MM.1S (cell line): ENCODE results near the gene ZNRF3.
"Not testable (repeated sequence)": the region's sequence is repeated elsewhere in the genome, so short reads cannot be mapped to it uniquely, and the experiment has no call there.

Source experiments
- DNase-seq: peaks from one replicate; pipeline ENCODE4 v3.0.0-alpha.2; 2015
- H2AFZ ChIP-seq: fragments of 300-600 bp; sonication (generic); 2 replicates; pipeline ENCODE4 v1.6.0; 2016; ENCODE audit warnings: antibody characterized with exemption, low read length
- H3F3A ChIP-seq: fragments of 300-600 bp; sonication (generic); 2 replicates; pipeline ENCODE4 v1.6.1; 2016; ENCODE audit warnings: mild to moderate bottlenecking, antibody characterized with exemption, low read length, moderate library complexity, mixed read lengths; ENCODE audit not compliant: insufficient read depth
- H3K27ac ChIP-seq: fragments of 300-600 bp; sonication (generic); 2 replicates; pipeline ENCODE4 v1.5.1; 2016; ENCODE audit warnings: mild to moderate bottlenecking, low read length
- H3K27me3 ChIP-seq: fragments of 300-600 bp; sonication (generic); replicated peaks from 2 replicates; pipeline ENCODE4 v1.6.0; 2016; ENCODE audit warnings: low read length; ENCODE audit not compliant: insufficient read depth
- H3K36me3 ChIP-seq: fragments of 300-600 bp; sonication (generic); replicated peaks from 2 replicates; pipeline ENCODE4 v1.6.1; 2016; ENCODE audit warnings: mild to moderate bottlenecking, low read length, mixed read lengths; ENCODE audit not compliant: insufficient read depth
- H3K4me1 ChIP-seq: fragments of 300-600 bp; sonication (generic); 2 replicates; pipeline ENCODE4 v1.6.1; 2016; ENCODE audit warnings: low read length, mixed read lengths
- H3K4me2 ChIP-seq: fragments of 300-600 bp; sonication (generic); 2 replicates; pipeline ENCODE4 v1.6.0; 2016; ENCODE audit warnings: low read depth, low read length
- H3K4me3 ChIP-seq: fragments of 300-600 bp; sonication (generic); 2 replicates; pipeline ENCODE4 v1.5.1; 2016; ENCODE audit warnings: low read length, mixed read lengths
- H3K79me2 ChIP-seq: fragments of 300-600 bp; sonication (generic); 2 replicates; pipeline ENCODE4 v1.6.1; 2016; ENCODE audit warnings: mixed run types, low read length, mixed read lengths
- H3K9ac ChIP-seq: fragments of 300-600 bp; sonication (generic); 2 replicates; pipeline ENCODE4 v1.6.1; 2016; ENCODE audit warnings: low read length, mixed read lengths
- H3K9me2 ChIP-seq: fragments of 300-600 bp; sonication (generic); replicated peaks from 2 replicates; pipeline ENCODE4 v1.6.1; 2016; ENCODE audit warnings: mild to moderate bottlenecking, low read length, mixed read lengths; ENCODE audit not compliant: insufficient read depth
- H3K9me3 ChIP-seq: fragments of 300-600 bp; sonication (generic); replicated peaks from 2 replicates; pipeline ENCODE4 v1.6.1; 2016; ENCODE audit warnings: mild to moderate bottlenecking, low read length, mixed read lengths; ENCODE audit not compliant: insufficient read depth
- H4K20me1 ChIP-seq: fragments of 300-600 bp; sonication (generic); 2 replicates; pipeline ENCODE4 v1.6.1; 2016; ENCODE audit warnings: mild to moderate bottlenecking, low read length, moderate library complexity, mixed read lengths; ENCODE audit not compliant: insufficient read depth
- EZH2 ChIP-seq: fragments of 300-600 bp; sonication (generic); optimal IDR thresholded peaks from 2 replicates; pipeline ENCODE3; 2017; ENCODE audit warnings: low read depth, mild to moderate bottlenecking, antibody characterized with exemption, low read length, mixed read lengths
- EZH2phosphoT487 ChIP-seq: fragments of 300-600 bp; sonication (generic); IDR thresholded peaks from 2 replicates; pipeline ENCODE4 v1.6.1; 2018; ENCODE audit warnings: antibody characterized with exemption, low read length
- TF ChIP-seq, protein P1 (sequence below): fragments of 300-600 bp; sonication (generic); IDR thresholded peaks from 2 replicates; pipeline ENCODE4 v1.5.1; 2016; ENCODE audit warnings: antibody characterized with exemption, low read length, mixed read lengths

ZNRF3 gene

DNA sequence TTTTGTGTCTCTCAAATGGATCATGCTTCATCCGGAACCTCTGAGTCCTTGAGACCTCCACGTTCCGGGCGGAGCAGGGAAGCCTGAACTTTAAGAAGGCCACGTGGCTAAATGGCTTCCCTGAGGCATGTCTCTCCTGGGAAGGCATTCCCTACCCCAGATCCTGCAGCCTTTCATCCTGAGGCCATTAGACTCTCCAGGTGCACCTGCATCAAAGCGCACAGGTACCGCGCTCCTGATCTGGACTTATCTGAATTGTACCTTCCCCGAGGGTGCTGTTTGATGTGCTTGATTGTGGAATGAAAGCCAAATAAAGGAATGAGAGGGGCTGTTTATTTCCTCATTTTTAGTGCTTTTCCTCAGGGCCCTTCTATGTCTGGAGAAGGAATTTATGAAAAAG, 155.8 kb downstream of the ZNRF3 start:
- Histone ChIP-seq H3K4me3 (no peak overlapping the region), H2AFZ (no peak overlapping the region), H3K9me2 (no peaks in the 10 kb centered on the region), H3K27me3 (no peaks in the 10 kb centered on the region), H3K9me3 (no peaks in the 10 kb centered on the region), H4K20me1 (no peaks in the 10 kb centered on the region), H3K27ac (no peak overlapping the region), H3K36me3 (no peaks in the 10 kb centered on the region), H3K4me1 (no peaks in the 10 kb centered on the region), H3F3A (no peaks in the 10 kb centered on the region), H3K9ac (no peak overlapping the region), H3K79me2 (no peaks in the 10 kb centered on the region), H3K4me2 (no peak overlapping the region)
- TF ChIP-seq EZH2 = no peak
- TF ChIP-seq, protein P1, sequence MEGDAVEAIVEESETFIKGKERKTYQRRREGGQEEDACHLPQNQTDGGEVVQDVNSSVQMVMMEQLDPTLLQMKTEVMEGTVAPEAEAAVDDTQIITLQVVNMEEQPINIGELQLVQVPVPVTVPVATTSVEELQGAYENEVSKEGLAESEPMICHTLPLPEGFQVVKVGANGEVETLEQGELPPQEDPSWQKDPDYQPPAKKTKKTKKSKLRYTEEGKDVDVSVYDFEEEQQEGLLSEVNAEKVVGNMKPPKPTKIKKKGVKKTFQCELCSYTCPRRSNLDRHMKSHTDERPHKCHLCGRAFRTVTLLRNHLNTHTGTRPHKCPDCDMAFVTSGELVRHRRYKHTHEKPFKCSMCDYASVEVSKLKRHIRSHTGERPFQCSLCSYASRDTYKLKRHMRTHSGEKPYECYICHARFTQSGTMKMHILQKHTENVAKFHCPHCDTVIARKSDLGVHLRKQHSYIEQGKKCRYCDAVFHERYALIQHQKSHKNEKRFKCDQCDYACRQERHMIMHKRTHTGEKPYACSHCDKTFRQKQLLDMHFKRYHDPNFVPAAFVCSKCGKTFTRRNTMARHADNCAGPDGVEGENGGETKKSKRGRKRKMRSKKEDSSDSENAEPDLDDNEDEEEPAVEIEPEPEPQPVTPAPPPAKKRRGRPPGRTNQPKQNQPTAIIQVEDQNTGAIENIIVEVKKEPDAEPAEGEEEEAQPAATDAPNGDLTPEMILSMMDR = no peak
- no peak for TF ChIP-seq EZH2phosphoT487
- no peak for DNase-seq

DNA sequence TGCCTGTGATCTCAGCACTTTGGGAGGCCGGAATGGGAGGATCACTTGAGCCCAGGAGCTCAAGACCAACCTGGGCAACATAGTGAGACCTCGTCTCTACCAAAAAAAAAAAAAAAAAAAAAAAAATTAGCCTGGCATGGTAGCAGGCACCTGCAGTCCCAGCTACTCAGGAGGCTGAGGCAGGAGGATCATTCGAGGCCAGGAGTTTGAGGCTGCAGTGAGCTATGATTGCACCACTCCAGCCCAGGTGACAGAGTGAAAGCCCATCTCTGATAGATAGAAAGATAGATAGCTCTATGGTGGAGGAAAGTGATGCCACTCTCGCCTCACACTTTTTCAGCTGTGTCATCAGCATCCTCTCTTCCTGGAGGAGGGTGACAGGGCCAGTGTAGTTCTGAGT, 156.3 kb downstream of the ZNRF3 start:
- H3K9ac ChIP-seq, H2AFZ ChIP-seq, H3K9me2 ChIP-seq, H3K4me2 ChIP-seq, H3K79me2 ChIP-seq, H3K27me3 ChIP-seq, H3K4me1 ChIP-seq, H4K20me1 ChIP-seq, H3K27ac ChIP-seq, H3F3A ChIP-seq, H3K9me3 ChIP-seq, H3K4me3 ChIP-seq, H3K36me3 ChIP-seq, DNase-seq: not testable (repeated sequence)

DNA sequence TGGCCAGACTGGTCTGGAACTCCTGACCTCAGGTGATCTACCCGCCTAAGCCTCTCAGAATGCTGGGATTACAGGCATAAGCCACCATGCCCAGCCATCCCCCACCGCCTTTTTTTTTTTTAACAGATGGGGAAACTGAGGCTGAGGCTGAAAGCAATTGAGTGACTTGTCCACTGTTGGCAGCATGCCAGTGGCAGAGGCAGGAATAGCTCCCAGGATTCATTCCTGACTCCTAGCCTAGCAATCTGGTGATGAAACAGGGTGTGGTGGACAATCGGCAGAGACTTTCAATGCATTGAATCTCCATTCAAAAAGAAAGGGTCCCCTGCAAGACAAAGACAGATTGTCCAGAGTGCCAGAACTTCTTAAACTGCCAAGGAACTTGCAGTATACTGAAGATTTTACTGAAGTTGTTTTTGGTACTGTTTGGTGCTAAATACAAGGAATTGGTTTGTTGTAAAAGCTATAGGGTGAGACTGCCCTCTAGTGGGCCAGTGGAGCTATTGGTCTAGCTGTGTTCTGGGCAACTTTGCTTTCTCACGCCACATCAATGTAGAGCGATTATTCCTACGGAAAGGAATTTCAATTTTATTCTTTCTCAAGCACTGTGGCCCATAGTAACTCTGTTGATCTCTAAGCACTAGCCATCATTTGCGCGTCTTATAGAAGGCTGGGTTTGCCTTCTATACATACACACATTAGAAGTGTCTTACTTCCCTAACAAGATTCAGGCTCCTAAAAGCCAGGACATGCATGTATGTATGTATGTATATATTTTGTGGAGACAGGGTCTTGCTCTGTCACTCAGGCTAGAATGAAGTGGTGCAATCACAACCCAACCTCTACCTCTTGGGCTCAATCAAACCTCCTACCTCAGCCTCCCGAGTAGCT, 157.3 kb downstream of the ZNRF3 start:
- DNase-seq = peak; percentile 69
- Histone ChIP-seq H3K79me2 (no peaks in the 10 kb centered on the region), H4K20me1 (no peaks in the 10 kb centered on the region), H3K9me2 (no peaks in the 10 kb centered on the region), H3K4me1 (no peaks in the 10 kb centered on the region), H3K27me3 (no peaks in the 10 kb centered on the region), H2AFZ (no peak overlapping the region), H3K4me3 (no peak overlapping the region), H3K4me2 (no peak overlapping the region), H3F3A (no peaks in the 10 kb centered on the region), H3K36me3 (no peaks in the 10 kb centered on the region), H3K9ac (no peak overlapping the region), H3K27ac (no peak overlapping the region), H3K9me3 (no peaks in the 10 kb centered on the region)
- TF ChIP-seq EZH2 = no peak
- TF ChIP-seq, protein P1 = peak; percentile 98

DNA sequence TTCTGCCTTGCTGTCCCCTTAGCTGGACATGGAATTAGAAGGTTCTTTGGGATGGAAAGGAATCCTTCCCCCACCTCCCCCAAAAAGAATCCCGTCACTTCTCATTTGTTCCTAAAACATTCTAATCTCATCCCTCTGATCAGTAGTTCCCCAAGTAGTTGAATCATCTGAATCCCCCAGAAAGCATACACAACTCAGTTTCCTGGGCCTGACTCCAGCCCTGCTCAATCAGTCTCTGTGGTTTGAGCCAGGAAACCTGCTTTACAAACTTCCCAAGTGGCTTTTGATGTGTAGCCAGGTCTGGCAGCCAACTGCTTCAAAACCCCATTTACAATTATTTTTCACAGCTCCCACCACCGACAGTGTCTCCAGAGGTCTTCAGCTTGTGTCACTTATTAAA, 158.0 kb downstream of the ZNRF3 start:
- H3K79me2 ChIP-seq = no peaks in the 10 kb centered on the region
- no peaks in the 10 kb centered on the region for H3K36me3 ChIP-seq
- H3K4me3 ChIP-seq = no peak overlapping the region
- no peaks in the 10 kb centered on the region for H3K27me3 ChIP-seq
- TF ChIP-seq EZH2phosphoT487 = no peak
- no peak for TF ChIP-seq EZH2
- TF ChIP-seq, protein P1 = no peak
- no peak overlapping the region for H3K4me2 ChIP-seq
- DNase-seq = no peak
- no peaks in the 10 kb centered on the region for H3K9me2 ChIP-seq
- H3K9me3 ChIP-seq = no peaks in the 10 kb centered on the region
- H3K4me1 ChIP-seq = no peaks in the 10 kb centered on the region
- H3K9ac ChIP-seq = no peak overlapping the region
- no peaks in the 10 kb centered on the region for H4K20me1 ChIP-seq
- no peak overlapping the region for H3K27ac ChIP-seq
- no peak overlapping the region for H2AFZ ChIP-seq
- H3F3A ChIP-seq = no peaks in the 10 kb centered on the region
